Measurements from ENCODE around the gene SLC5A11.
A peak's percentile ranks its signal among the peaks of the same experiment; 100 is the strongest.

SLC5A11 gene

GRCh38 chr16:24883714-24884151, 38.0 kb downstream of the SLC5A11 start:
- H4K91ac ChIP-seq (ENCODE audit: low read depth, low read length) = no peak overlapping the region

GRCh38 chr16:24887472-24887871, 41.7 kb downstream of the SLC5A11 start:
- Histone ChIP-seq H4K8ac (ENCODE audit: low read depth, low read length) (no peak overlapping the region), H3K4me1 (ENCODE audit: control insufficient read depth in 1 of 2, insufficient read depth in 2 of 2, low read length in 2 of 2) (no peaks in the 10 kb centered on the region), H3K27me3 (ENCODE audit: insufficient read depth, low read length) (no peaks in the 10 kb centered on the region), H3K36me3 (ENCODE audit: control insufficient read depth in 1 of 2, insufficient read depth in 2 of 2, low read length in 2 of 2) (no peaks in the 10 kb centered on the region), H4K91ac (ENCODE audit: low read depth, low read length) (no peak overlapping the region), H2AFZ (ENCODE audit: insufficient read depth, low read length, poor library complexity) (no peak overlapping the region), H3K9me3 (ENCODE audit: insufficient read depth, low read depth, low read length) (no peaks in the 10 kb centered on the region), H2BK120ac (ENCODE audit: insufficient read depth, low read length, poor library complexity) (no peak overlapping the region), H3K4me2 (ENCODE audit: low read length) (no peak overlapping the region), H3K9ac (ENCODE audit: low read length) (no peak overlapping the region), H2BK12ac (ENCODE audit: low read length) (no peak overlapping the region), H3K18ac (ENCODE audit: low read length) (no peak overlapping the region), H3K27ac (ENCODE audit: low read depth, low read length) (no peak overlapping the region), H3K4ac (ENCODE audit: low read depth, low read length) (no peak overlapping the region), H3K79me2 (ENCODE audit: control insufficient read depth, insufficient read depth, low read length, poor library complexity) (no peaks in the 10 kb centered on the region), H4K12ac (ENCODE audit: low read depth, low read length) (no peak overlapping the region), H3K23ac (ENCODE audit: low read length) (no peak overlapping the region), H2AK5ac (ENCODE audit: low read length) (no peak overlapping the region), H3K14ac (ENCODE audit: low read length) (no peak overlapping the region), H3K4me3 (ENCODE audit: low read depth, low read length) (no peak overlapping the region), H2BK5ac (ENCODE audit: low read depth, low read length, poor library complexity) (no peak overlapping the region), H3K79me1 (ENCODE audit: low read length) (no peaks in the 10 kb centered on the region)
- no peak for DNase-seq
- no CpG with 5 or more reads among the region's 2 CpGs for WGBS (ENCODE audit: extremely low coverage, insufficient coverage, insufficient read length)

More at GRCh38 chr16:24883714-24884151, 38.0 kb downstream of the SLC5A11 start:
- no peaks in the 10 kb centered on the region for H3K27me3 ChIP-seq (ENCODE audit: insufficient read depth, low read length)
- H3K4me2 ChIP-seq (ENCODE audit: low read length) = no peak overlapping the region
- no peaks in the 10 kb centered on the region for H3K9me3 ChIP-seq (ENCODE audit: insufficient read depth, low read depth, low read length)
- H2BK120ac ChIP-seq (ENCODE audit: insufficient read depth, low read length, poor library complexity) = no peak overlapping the region
- H2AK5ac ChIP-seq (ENCODE audit: low read length) = no peak overlapping the region
- no peak overlapping the region for H2BK12ac ChIP-seq (ENCODE audit: low read length)
- H3K79me2 ChIP-seq (ENCODE audit: control insufficient read depth, insufficient read depth, low read length, poor library complexity) = no peaks in the 10 kb centered on the region
- no peaks in the 10 kb centered on the region for H3K79me1 ChIP-seq (ENCODE audit: low read length)
- no peak overlapping the region for H3K23ac ChIP-seq (ENCODE audit: low read length)
- no peak overlapping the region for H4K8ac ChIP-seq (ENCODE audit: low read depth, low read length)
- H3K4ac ChIP-seq (ENCODE audit: low read depth, low read length) = no peak overlapping the region
- WGBS (ENCODE audit: extremely low coverage, insufficient coverage, insufficient read length) = no CpG with 5 or more reads among the region's 12 CpGs
- no peak overlapping the region for H3K18ac ChIP-seq (ENCODE audit: low read length)
- no peak overlapping the region for H4K12ac ChIP-seq (ENCODE audit: low read depth, low read length)
- no peak overlapping the region for H3K27ac ChIP-seq (ENCODE audit: low read depth, low read length)
- no peak overlapping the region for H3K9ac ChIP-seq (ENCODE audit: low read length)
- DNase-seq = peak in 1 of 2 donors; percentile 18
- H2AFZ ChIP-seq (ENCODE audit: insufficient read depth, low read length, poor library complexity) = no peak overlapping the region
- H2BK5ac ChIP-seq (ENCODE audit: low read depth, low read length, poor library complexity) = no peak overlapping the region
- no peak overlapping the region for H3K14ac ChIP-seq (ENCODE audit: low read length)
- no peaks in the 10 kb centered on the region for H3K4me1 ChIP-seq (ENCODE audit: control insufficient read depth in 1 of 2, insufficient read depth in 2 of 2, low read length in 2 of 2)
- no peak overlapping the region for H3K4me3 ChIP-seq (ENCODE audit: low read depth, low read length)
- H3K36me3 ChIP-seq (ENCODE audit: control insufficient read depth in 1 of 2, insufficient read depth in 2 of 2, low read length in 2 of 2) = no peaks in the 10 kb centered on the region

DNA sequence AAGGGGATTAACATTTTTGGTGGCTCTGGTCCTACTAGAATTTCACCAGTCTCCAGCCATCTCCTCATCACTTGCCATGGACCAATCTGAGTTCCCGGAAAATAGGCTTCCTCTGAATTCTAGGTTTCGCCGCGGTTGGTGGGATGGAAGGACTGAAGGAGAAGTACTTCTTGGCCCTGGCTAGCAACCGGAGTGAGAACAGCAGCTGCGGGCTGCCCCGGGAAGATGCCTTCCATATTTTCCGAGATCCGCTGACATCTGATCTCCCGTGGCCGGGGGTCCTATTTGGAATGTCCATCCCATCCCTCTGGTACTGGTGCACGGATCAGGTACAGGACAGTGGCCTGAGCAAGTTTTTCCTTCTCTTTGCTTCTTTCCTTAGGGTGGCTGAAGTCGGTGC, 45.0 kb downstream of the SLC5A11 start:
- H2AFZ ChIP-seq (ENCODE audit: insufficient read depth, low read length, poor library complexity) = no peak overlapping the region
- no peaks in the 10 kb centered on the region for H3K9me3 ChIP-seq (ENCODE audit: insufficient read depth, low read depth, low read length)
- H3K18ac ChIP-seq (ENCODE audit: low read length) = no peak overlapping the region
- no peak overlapping the region for H3K23ac ChIP-seq (ENCODE audit: low read length)
- no peaks in the 10 kb centered on the region for H3K79me2 ChIP-seq (ENCODE audit: control insufficient read depth, insufficient read depth, low read length, poor library complexity)
- no peak overlapping the region for H3K14ac ChIP-seq (ENCODE audit: low read length)
- no peak overlapping the region for H3K4ac ChIP-seq (ENCODE audit: low read depth, low read length)
- H3K4me1 ChIP-seq (ENCODE audit: control insufficient read depth in 1 of 2, insufficient read depth in 2 of 2, low read length in 2 of 2) = no peaks in the 10 kb centered on the region
- H4K8ac ChIP-seq (ENCODE audit: low read depth, low read length) = no peak overlapping the region
- no peak overlapping the region for H2BK5ac ChIP-seq (ENCODE audit: low read depth, low read length, poor library complexity)
- H3K9ac ChIP-seq (ENCODE audit: low read length) = no peak overlapping the region
- H4K91ac ChIP-seq (ENCODE audit: low read depth, low read length) = no peak overlapping the region
- no peaks in the 10 kb centered on the region for H3K79me1 ChIP-seq (ENCODE audit: low read length)
- H2AK5ac ChIP-seq (ENCODE audit: low read length) = no peak overlapping the region
- no peaks in the 10 kb centered on the region for H3K27me3 ChIP-seq (ENCODE audit: insufficient read depth, low read length)
- H3K36me3 ChIP-seq (ENCODE audit: control insufficient read depth in 1 of 2, insufficient read depth in 2 of 2, low read length in 2 of 2) = no peaks in the 10 kb centered on the region
- H2BK120ac ChIP-seq (ENCODE audit: insufficient read depth, low read length, poor library complexity) = no peak overlapping the region
- H3K4me3 ChIP-seq (ENCODE audit: low read depth, low read length) = no peak overlapping the region
- WGBS (ENCODE audit: extremely low coverage, insufficient coverage, insufficient read length) = no CpG with 5 or more reads among the region's 13 CpGs
- no peak overlapping the region for H3K27ac ChIP-seq (ENCODE audit: low read depth, low read length)
- DNase-seq = no peak
- no peak overlapping the region for H2BK12ac ChIP-seq (ENCODE audit: low read length)
- H4K12ac ChIP-seq (ENCODE audit: low read depth, low read length) = no peak overlapping the region
- H3K4me2 ChIP-seq (ENCODE audit: low read length) = no peak overlapping the region

DNA sequence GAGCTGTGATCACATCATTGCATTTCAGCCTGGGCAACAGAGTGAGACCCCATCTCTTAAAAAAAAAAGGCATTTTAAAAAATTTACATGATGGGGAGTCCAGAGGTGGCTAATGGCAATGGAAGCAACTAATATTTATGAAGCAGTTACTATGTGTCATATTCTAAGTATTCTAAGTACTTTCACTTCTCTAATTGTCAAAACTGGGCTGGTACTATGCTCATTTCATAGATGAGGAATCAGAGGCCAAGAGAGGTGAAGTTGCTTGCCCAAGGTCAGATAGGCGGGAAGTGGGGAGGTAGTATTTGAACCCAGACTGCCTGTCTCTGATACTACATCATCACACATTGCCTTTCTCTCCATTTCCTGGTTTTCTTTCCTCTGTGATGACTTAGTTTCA, 50.7 kb downstream of the SLC5A11 start:
- Histone ChIP-seq H2AFZ (ENCODE audit: insufficient read depth, low read length, poor library complexity) (no peak overlapping the region), H3K27ac (ENCODE audit: low read depth, low read length) (no peak overlapping the region), H4K91ac (ENCODE audit: low read depth, low read length) (no peak overlapping the region), H2BK5ac (ENCODE audit: low read depth, low read length, poor library complexity) (no peak overlapping the region), H4K12ac (ENCODE audit: low read depth, low read length) (no peak overlapping the region), H3K9me3 (ENCODE audit: insufficient read depth, low read depth, low read length) (no peaks in the 10 kb centered on the region), H3K14ac (ENCODE audit: low read length) (no peak overlapping the region), H3K4me3 (ENCODE audit: low read depth, low read length) (no peak overlapping the region), H3K18ac (ENCODE audit: low read length) (no peak overlapping the region), H3K79me2 (ENCODE audit: control insufficient read depth, insufficient read depth, low read length, poor library complexity) (no peaks in the 10 kb centered on the region), H3K36me3 (ENCODE audit: control insufficient read depth in 1 of 2, insufficient read depth in 2 of 2, low read length in 2 of 2) (no peaks in the 10 kb centered on the region), H2BK120ac (ENCODE audit: insufficient read depth, low read length, poor library complexity) (no peak overlapping the region), H3K4me1 (ENCODE audit: control insufficient read depth in 1 of 2, insufficient read depth in 2 of 2, low read length in 2 of 2) (no peaks in the 10 kb centered on the region), H3K79me1 (ENCODE audit: low read length) (no peaks in the 10 kb centered on the region), H4K8ac (ENCODE audit: low read depth, low read length) (no peak overlapping the region), H3K4me2 (ENCODE audit: low read length) (no peak overlapping the region), H2AK5ac (ENCODE audit: low read length) (no peak overlapping the region), H3K27me3 (ENCODE audit: insufficient read depth, low read length) (no peaks in the 10 kb centered on the region), H3K4ac (ENCODE audit: low read depth, low read length) (no peak overlapping the region), H3K23ac (ENCODE audit: low read length) (no peak overlapping the region), H3K9ac (ENCODE audit: low read length) (no peak overlapping the region), H2BK12ac (ENCODE audit: low read length) (no peak overlapping the region)
- no CpG with 5 or more reads among the region's 1 CpG for WGBS (ENCODE audit: extremely low coverage, insufficient coverage, insufficient read length)
- DNase-seq = no peak
